Measurements from ENCODE around the gene LONP2. TPM values are rescaled to one million over a fixed set of nuclear protein-coding genes. Genes with fewer than 3 reads are reported as not detected.
A peak's percentile ranks its signal among the peaks of the same experiment; 100 is the strongest.
"Not testable (repeated sequence)": the region's sequence is repeated elsewhere in the genome, so short reads cannot be mapped to it uniquely, and the experiment has no call there.

LONP2 gene
- total RNA-seq, 2 experiments from 2014 or later = 49.9 to 53.9 TPM

DNA sequence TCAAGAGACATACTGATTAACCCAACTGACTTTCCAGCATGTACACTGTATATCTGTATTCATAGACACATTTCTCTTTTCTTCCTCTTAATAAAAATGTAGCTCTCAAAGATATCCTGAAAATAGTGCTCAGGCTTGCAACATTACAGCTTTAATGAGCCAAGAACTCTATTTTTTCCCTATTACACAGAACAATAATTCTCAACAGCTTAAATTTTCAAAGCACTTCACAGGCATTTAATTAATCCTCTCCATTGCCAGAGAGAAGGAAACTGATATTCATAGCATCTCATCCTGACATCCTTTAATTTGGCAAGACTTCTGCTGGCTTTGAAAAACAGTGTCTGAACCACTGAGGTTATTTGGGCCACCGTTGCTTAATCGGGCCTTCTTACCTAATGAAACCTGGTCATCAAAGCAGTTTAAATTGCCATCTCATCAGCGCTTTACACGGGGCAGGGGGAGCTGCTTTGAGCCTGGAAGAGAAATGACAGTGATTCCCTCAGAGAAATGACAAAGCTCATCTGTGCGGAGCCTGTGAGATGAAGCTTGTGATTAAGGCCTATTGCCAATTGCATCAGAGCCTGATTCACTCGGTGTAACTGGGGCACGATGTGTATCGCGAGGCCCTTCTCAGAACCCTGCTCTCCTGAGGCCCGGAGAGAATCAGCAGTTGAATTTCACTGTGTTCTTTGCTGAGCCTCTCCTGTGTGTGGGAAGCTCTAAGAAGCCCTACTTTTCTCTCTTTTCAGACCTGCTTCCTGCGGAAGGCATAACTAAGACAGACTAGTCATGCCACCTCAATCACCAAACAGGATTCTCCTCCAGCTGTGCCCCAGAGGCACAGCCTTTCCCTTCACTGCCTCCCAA, 149.6 kb downstream of the LONP2 start:
- Mint-ChIP-seq H3K36me3 (ENCODE audit: low read depth) (no peaks in the 10 kb centered on the region), H3K4me1 (ENCODE audit: low read depth) (peaks cover 9% of the 10 kb centered on the region), H3K27me3 (ENCODE audit: low read depth) (no peaks in the 10 kb centered on the region), H3K27ac (peak overlapping the region; percentile 32), H3K9me3 (no peaks in the 10 kb centered on the region), H3K4me3 (no peak overlapping the region)
- intact Hi-C loops (cut with micrococcal nuclease) = no loop called here
- CTCF ChIA-PET = interaction anchor here (0.5 to 1.2 kb wide), 3 partner anchors 18 to 149 kb away, joined by 3 to 4 read pairs (median 3); no protein-coding TSS in a partner anchor
- DNase-seq = peak; percentile 40

DNA sequence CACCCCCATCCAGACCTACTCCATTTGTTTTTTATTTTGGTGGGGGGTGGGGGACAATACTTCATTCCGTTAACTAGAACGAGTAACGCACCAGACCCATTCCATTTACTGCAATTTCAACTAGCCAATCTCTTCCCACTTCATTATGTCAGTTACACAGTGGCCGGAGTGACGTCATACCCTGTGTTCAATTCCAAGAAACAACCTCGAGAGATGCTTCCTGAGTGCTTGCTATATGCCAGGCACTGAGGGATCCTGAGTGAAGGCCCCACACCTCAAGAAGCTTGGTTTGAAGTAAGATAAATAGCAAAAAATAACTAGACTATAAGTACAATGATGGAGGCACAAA, 150.2 kb downstream of the LONP2 start:
- Mint-ChIP-seq H3K4me3 (no peak overlapping the region), H3K36me3 (ENCODE audit: low read depth) (no peaks in the 10 kb centered on the region), H3K27ac (peak overlapping the region; percentile 32), H3K4me1 (ENCODE audit: low read depth) (peaks cover 9% of the 10 kb centered on the region), H3K27me3 (ENCODE audit: low read depth) (no peaks in the 10 kb centered on the region), H3K9me3 (no peaks in the 10 kb centered on the region)
- intact Hi-C loops (cut with micrococcal nuclease) = no loop called here
- DNase-seq = no peak
- CTCF ChIA-PET = interaction anchor here (0.6 to 1.2 kb wide), 2 partner anchors 18 to 47 kb away, joined by 3 to 4 read pairs; no protein-coding TSS in a partner anchor

DNA sequence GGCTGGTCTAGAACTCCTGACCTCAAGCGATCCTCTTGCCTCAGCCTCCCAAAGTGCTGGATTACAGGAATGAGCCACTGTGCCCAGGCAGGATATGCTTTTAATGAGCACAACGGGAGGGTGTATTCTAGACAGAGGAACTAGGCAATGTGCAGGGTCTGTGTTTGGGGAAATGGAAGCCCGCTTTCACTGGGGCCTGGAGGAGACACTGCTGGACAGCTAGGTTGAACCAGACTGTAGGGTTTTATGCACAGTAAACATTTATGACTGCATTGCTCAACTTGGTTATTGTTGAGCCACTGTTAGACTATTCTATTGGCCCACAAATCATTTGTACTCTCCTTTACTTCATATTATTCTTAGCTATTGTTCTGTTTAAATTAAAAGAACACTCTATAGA, 151.3 kb downstream of the LONP2 start:
- no peak for DNase-seq
- H3K36me3 Mint-ChIP-seq (ENCODE audit: low read depth) = no peaks in the 10 kb centered on the region
- no peak overlapping the region for H3K4me3 Mint-ChIP-seq
- H3K27ac Mint-ChIP-seq = no peak overlapping the region
- H3K9me3 Mint-ChIP-seq = no peaks in the 10 kb centered on the region
- peaks cover 9% of the 10 kb centered on the region for H3K4me1 Mint-ChIP-seq (ENCODE audit: low read depth)
- no peaks in the 10 kb centered on the region for H3K27me3 Mint-ChIP-seq (ENCODE audit: low read depth)
- CTCF ChIA-PET = interaction anchor here (0.5 to 0.8 kb wide), 2 partner anchors 14 to 100 kb away, joined by 3 read pairs; no protein-coding TSS in a partner anchor
- intact Hi-C loops (cut with micrococcal nuclease) = no loop called here

DNA sequence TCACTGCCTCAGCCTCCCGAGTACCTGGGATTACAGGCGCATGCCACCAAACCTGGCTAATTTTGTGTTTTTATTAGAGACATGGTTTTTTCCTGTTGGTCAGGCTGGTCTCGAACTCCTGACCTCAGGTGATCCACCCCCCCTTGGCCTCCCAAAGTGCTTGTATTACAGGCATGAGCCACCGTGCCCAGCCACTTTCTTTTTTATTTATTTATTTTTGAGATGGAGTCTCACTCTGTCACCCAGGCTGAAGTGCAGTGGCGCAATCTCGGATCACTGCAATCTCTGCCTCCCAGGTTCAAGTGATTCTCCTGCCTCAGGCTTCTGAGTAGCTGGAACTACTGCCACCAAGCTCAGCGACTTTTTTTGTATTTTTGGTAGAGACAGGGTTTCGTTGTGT, 158.4 kb downstream of the LONP2 start:
- H3K4me1 Mint-ChIP-seq (ENCODE audit: low read depth); H3K27ac Mint-ChIP-seq; intact Hi-C loops (cut with micrococcal nuclease); DNase-seq; H3K27me3 Mint-ChIP-seq (ENCODE audit: low read depth); CTCF ChIA-PET; H3K36me3 Mint-ChIP-seq (ENCODE audit: low read depth); H3K9me3 Mint-ChIP-seq; H3K4me3 Mint-ChIP-seq: not testable (repeated sequence)

DNA sequence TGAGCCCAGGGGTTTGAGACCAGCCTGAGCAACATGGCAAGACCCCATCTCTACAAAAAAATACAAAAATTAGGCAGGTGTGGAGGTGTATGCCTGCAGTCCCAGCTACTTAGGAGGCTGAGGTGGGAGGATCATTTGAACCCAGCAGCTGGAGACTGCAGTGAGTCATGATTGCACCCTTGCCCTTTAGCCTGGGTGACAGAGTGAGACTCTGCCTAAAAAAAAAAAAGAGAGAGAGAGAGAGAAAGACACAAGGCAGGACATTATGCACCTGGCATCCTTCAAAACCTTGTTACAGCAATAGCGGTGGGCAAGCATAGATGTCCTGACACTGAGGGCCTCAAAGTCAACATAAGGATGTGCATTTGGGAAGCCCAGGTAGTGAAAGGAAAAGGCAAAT, 161.1 kb downstream of the LONP2 start:
- Mint-ChIP-seq H3K4me3 (no peak overlapping the region), H3K4me1 (ENCODE audit: low read depth) (peaks cover 2% of the 10 kb centered on the region), H3K9me3 (no peaks in the 10 kb centered on the region), H3K27me3 (ENCODE audit: low read depth) (no peaks in the 10 kb centered on the region), H3K36me3 (ENCODE audit: low read depth) (no peaks in the 10 kb centered on the region), H3K27ac (no peak overlapping the region)
- intact Hi-C loops (cut with micrococcal nuclease) = no loop called here
- no peak for DNase-seq
- CTCF ChIA-PET = no interaction called here

DNA sequence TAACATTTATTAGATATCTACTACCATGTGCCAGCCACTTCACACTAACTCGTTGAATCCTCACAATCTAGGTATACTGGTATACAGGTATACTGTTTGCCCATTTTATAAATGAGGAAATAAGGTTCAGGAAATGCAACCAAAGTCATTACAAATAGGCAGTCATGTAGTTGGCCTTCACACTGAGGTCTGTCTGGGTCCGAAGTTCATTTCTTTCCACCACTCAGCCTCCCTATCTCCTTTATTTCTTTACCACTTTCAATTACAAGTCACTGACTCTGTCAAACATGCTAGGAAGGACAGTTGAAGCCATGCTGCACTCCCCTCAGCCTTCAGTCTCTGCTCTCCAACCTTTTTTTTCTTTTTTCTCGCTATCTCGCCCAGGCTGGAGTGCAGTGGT, 161.8 kb downstream of the LONP2 start:
- Mint-ChIP-seq H3K27me3 (ENCODE audit: low read depth) (no peaks in the 10 kb centered on the region), H3K4me1 (ENCODE audit: low read depth) (peaks cover 2% of the 10 kb centered on the region), H3K4me3 (no peak overlapping the region), H3K36me3 (ENCODE audit: low read depth) (no peaks in the 10 kb centered on the region), H3K27ac (no peak overlapping the region), H3K9me3 (no peaks in the 10 kb centered on the region)
- CTCF ChIA-PET = no interaction called here
- no peak for DNase-seq
- intact Hi-C loops (cut with micrococcal nuclease) = no loop called here

Other genes with a start within 250 kb of the LONP2 start
- not detected for gene ABCC12, start 88.3 kb upstream of the LONP2 start, total RNA-seq
- gene ABCC11, start 3.2 kb downstream of the LONP2 start, total RNA-seq = under 1 TPM; 0.15 to 0.24 TPM
- 10 to 100 TPM; 13.7 to 14.6 TPM for gene SIAH1, start 141.1 kb downstream of the LONP2 start, total RNA-seq

All from activated naive CD4-positive, alpha-beta T cell treated with anti-CD3 and anti-CD28 coated beads for 36 hours (primary cell).